Heart left ventricle (tissue), 16 donors: ENCODE data around the gene RGSL1. TPM values are rescaled to one million over a fixed set of nuclear protein-coding genes. Genes with fewer than 3 reads are reported as not detected.

Source experiments
- ATAC-seq, 4 donors: fragments of 200-7000 bp; cut with Tn5 transposase; one replicate each; pipeline ENCODE4 v1.9.1; 2020 to 2022; ENCODE audit warnings: moderate library complexity in 4 of 4, mild to moderate bottlenecking in 3 of 4, moderate number of reproducible peaks in 1 of 4
- DNase-seq, 5 donors: peaks; one replicate each; pipeline ENCODE4 v3.0.0-alpha.2; 2020
- H3K27ac ChIP-seq, 12 donors: fragments of 200-600 bp; sonication (generic) in 4 of 12; one replicate each; pipeline versions ENCODE4 v1.5.0 to v1.8.0; 2016 to 2022; ENCODE audit warnings: mild to moderate bottlenecking in 2 of 12
- H3K27me3 ChIP-seq, 9 donors: fragments of 200-600 bp; sonication (generic) in 2 of 9; one replicate each; pipeline versions ENCODE4 v1.5.1 to v1.8.0; 2016 to 2022; ENCODE audit warnings: mild to moderate bottlenecking in 3 of 9
- H3K36me3 ChIP-seq, 9 donors: fragments of 200-600 bp; sonication (generic) in 2 of 9; one replicate each; pipeline versions ENCODE4 v1.5.0 to v1.8.0; 2018 to 2022; ENCODE audit warnings: mild to moderate bottlenecking in 2 of 9
- H3K4me1 ChIP-seq, 12 donors: fragments of 200-600 bp; sonication (generic) in 4 of 12; one replicate each; pipeline versions ENCODE4 v1.5.0 to v1.8.0; 2016 to 2022; ENCODE audit warnings: mild to moderate bottlenecking in 3 of 12
- H3K4me3 ChIP-seq, 12 donors: fragments of 200-600 bp; sonication (generic) in 4 of 12; one replicate each; pipeline versions ENCODE4 v1.5.0 to v1.8.0; 2017 to 2022; ENCODE audit warnings: mild to moderate bottlenecking in 9 of 12, moderate library complexity in 4 of 12
- H3K9me3 ChIP-seq, 12 donors: fragments of 200-600 bp; sonication (generic) in 4 of 12; one replicate each; pipeline versions ENCODE4 v1.5.0 to v1.8.0; 2016 to 2022; ENCODE audit warnings: mild to moderate bottlenecking in 1 of 12
- POLR2A ChIP-seq, 2 donors: fragments of 450-650 bp; IDR thresholded peaks; one replicate each; pipeline ENCODE4 v1.6.1; 2017; ENCODE audit warnings: antibody characterized with exemption in 2 of 2, mild to moderate bottlenecking in 2 of 2, moderate library complexity in 2 of 2
- WGBS, 4 donors: extraction: QIAGEN DNeasy Blood & Tissue Kit in 2 of 4; methylation state at CpG; one replicate each; pipeline versions ENCODE4 v1.1.5 to v1.1.7; 2013 to 2018; 5-methylcytosine and 5-hydroxymethylcytosine counted together
- intact Hi-C, 10 donors: fragments of 100-400 bp; cut with DNase I; formaldehyde crosslinking; loops; one replicate each; pipeline versions ENCODE4 v1.11.1 to v1.14.2; 2022
- polyA plus RNA-seq, 2 donors: library from polyadenylated mRNA; stranded (reverse); fragments of 200-250 nt; gene quantifications; one replicate each; pipeline ENCODE4 v1.2.3, GENCODE V29; 2013
- total RNA-seq, 9 donors: library from RNA; depleted of rRNA in 2 of 9; stranded (reverse); fragments of >200 nt in 2 of 9; fragmentation: NEBNext Ultra II Directional in 3 of 9; extraction: Animal tissue kit (Norgen Biotek cat#: 25700) in 3 of 9; gene quantifications; one replicate each; pipeline versions ENCODE4 v1.1.0 to v1.2.4, GENCODE V29; 2016 to 2023
- TF ChIP-seq, protein P1 (sequence below), 12 donors: fragments of 200-600 bp; sonication (generic) in 4 of 12; IDR thresholded peaks; one replicate each; pipeline versions ENCODE4 v1.5.0 to v1.8.0; 2018 to 2022; ENCODE audit warnings: antibody characterized with exemption in 12 of 12, mild to moderate bottlenecking in 5 of 12
- donor health status: ischemic (EF 13 %, LVEDD 7.1; RV severe dilation, severe dysfunction).
- donor health status: healthy with polysubstance abuse.
- donor health status: DM: no; HTN: yes; CAD: no.
- donor health status: DM: no; HTN: no; CAD: no.
- donor health status: ischemic (EF 25% LVEDD 6.9; RV normal size, moderate dysfunction).
- donor health status: ischemic (EF 25% LVEDD 5.7; RV mildly dilated, moderate dysfunction).
- donor health status: healthy.
- donor health status: DM: yes; HTN: yes; CAD: no.
- donor health status: ischemic (EF 35%, LVEDD 5.7; RV mildly dilated, moderate dysfunction).
- donor health status: nonischemic (EF 11% LVEDD 7.7; RV severe dilation, severe dysfunction).
- donor health status: DM: yes; HTN: yes; CAD: no.
- donor health status: PGD.
- donor health status: ischemic (EF 29% LVEDD 5.4; RV normal size, mild dysfunction).
- donor health status: nonischemic (EF 23%, LVEDD 6.1; RV moderate dilation, normal function).

The RGSL1 gene
- total and polyA plus RNA-seq, 11 donors, result not detected

- WGBS, 4 donors, result 40 to 54% (median 49%) methylated on average over 1 of the region's 1 CpG
- peaks cover 0 to 3% (median 0%) of the 10 kb centered on the region in 9 donors for H3K27me3 ChIP-seq
- peaks cover 0 to 12% (median 2%) of the 10 kb centered on the region in 12 donors for H3K9me3 ChIP-seq
- TF ChIP-seq POLR2A (IDR thresholded peaks at IDR 0.05), result no peak
- TF ChIP-seq, protein P1, sequence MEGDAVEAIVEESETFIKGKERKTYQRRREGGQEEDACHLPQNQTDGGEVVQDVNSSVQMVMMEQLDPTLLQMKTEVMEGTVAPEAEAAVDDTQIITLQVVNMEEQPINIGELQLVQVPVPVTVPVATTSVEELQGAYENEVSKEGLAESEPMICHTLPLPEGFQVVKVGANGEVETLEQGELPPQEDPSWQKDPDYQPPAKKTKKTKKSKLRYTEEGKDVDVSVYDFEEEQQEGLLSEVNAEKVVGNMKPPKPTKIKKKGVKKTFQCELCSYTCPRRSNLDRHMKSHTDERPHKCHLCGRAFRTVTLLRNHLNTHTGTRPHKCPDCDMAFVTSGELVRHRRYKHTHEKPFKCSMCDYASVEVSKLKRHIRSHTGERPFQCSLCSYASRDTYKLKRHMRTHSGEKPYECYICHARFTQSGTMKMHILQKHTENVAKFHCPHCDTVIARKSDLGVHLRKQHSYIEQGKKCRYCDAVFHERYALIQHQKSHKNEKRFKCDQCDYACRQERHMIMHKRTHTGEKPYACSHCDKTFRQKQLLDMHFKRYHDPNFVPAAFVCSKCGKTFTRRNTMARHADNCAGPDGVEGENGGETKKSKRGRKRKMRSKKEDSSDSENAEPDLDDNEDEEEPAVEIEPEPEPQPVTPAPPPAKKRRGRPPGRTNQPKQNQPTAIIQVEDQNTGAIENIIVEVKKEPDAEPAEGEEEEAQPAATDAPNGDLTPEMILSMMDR (IDR thresholded peaks at IDR 0.05), result no peak
- DNase-seq, result no peak
- no peak overlapping the region for H3K27ac ChIP-seq
- H3K4me1 ChIP-seq, result no peaks in the 10 kb centered on the region
- ATAC-seq, result no peak
- intact Hi-C loops, result no loop called here
- no peaks in the 10 kb centered on the region for H3K36me3 ChIP-seq
- H3K4me3 ChIP-seq, result no peak overlapping the region
Measured at GRCh38 chr1:182549811-182550210, 99.9 kb downstream of the RGSL1 start.

DNA sequence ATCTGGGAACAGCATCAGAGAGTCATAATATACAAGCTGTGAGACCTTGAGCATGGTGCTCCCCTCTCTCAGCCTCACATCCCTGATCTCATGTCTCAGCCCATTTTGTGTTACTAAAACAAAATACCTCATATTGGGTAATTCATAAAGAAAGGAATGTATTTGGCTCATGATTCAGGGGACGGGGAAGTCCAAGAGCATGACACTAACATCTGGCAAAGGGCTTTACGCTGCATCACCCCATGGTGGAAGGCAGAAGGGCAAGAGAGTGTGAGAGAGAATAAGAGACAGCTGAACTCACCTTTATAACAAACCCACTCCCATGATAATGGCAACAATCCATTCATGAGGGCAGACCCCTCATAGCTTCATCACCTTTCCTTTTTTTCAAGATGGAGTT is 102.6 kb downstream of the RGSL1 start:
- H3K4me1 ChIP-seq, result no peaks in the 10 kb centered on the region
- H3K27ac ChIP-seq, result no peak overlapping the region
- 82 to 100% (median 90%) methylated on average over 2 of the region's 2 CpGs for WGBS, 4 donors
- DNase-seq (no peak), ATAC-seq (no peak)
- TF ChIP-seq POLR2A (IDR thresholded peaks at IDR 0.05), result no peak
- TF ChIP-seq, protein P1 (IDR thresholded peaks at IDR 0.05), result no peak
- no peaks in the 10 kb centered on the region for H3K27me3 ChIP-seq
- H3K9me3 ChIP-seq, result peaks cover 0 to 12% (median 2%) of the 10 kb centered on the region in 12 donors
- intact Hi-C loops, result no loop called here
- H3K4me3 ChIP-seq, result no peak overlapping the region
- H3K36me3 ChIP-seq, result no peaks in the 10 kb centered on the region

DNA sequence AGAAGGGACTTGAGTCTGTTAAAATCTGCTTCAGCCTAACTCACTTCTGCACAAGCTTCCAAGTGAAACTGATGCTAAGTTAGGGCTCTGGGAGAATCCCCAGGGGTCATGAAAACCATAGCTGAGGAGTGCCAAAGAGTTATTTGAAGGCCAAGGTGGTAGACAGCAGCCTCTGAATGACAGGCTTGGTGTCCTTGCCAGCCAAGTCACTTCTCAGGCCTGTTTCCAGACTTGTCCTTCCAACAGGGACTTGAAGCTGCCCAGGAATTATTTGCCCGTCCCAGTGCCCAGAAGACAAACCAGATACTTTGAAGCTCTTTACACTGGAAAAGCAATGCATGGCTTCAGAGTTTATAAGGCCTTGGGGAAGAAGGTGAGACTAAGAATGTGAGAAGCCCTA is 105.5 kb downstream of the RGSL1 start:
- intact Hi-C loops, result no loop called here
- DNase-seq (no peak), ATAC-seq (no peak)
- H3K9me3 ChIP-seq, result peaks cover 0 to 12% (median 2%) of the 10 kb centered on the region in 12 donors
- no peaks in the 10 kb centered on the region for H3K4me1 ChIP-seq
- TF ChIP-seq POLR2A (IDR thresholded peaks at IDR 0.05), result no peak
- TF ChIP-seq, protein P1 (IDR thresholded peaks at IDR 0.05), result no peak
- no peaks in the 10 kb centered on the region for H3K36me3 ChIP-seq
- H3K27me3 ChIP-seq, result no peaks in the 10 kb centered on the region
- H3K4me3 ChIP-seq, result no peak overlapping the region
- 69 to 90% (median 81%) methylated on average over 1 of the region's 1 CpG for WGBS, 4 donors
- no peak overlapping the region for H3K27ac ChIP-seq

DNA sequence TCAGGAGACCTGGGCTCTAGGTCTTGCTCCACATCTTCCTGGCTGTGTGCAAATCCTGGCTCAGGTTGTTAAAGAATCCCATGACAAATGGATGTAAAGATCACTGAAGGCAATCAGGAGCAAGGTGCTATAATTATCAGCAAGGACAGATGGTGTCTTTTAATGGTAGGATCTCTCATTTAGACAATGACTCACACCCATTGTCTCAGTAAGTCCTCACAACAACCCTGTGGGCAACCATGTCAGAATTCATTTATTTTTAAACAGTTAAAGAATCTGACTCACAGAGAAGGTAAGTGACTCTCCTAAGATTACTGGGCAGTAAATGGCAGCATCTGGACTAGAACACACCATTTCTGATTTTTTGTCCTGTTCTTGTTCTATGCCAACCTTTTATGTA is 106.3 kb downstream of the RGSL1 start:
- intact Hi-C loops, result no loop called here
- H3K27ac ChIP-seq, result no peak overlapping the region
- no peaks in the 10 kb centered on the region for H3K36me3 ChIP-seq
- H3K4me3 ChIP-seq, result no peak overlapping the region
- ATAC-seq (no peak), DNase-seq (no peak)
- no peaks in the 10 kb centered on the region for H3K27me3 ChIP-seq
- TF ChIP-seq, protein P1 (IDR thresholded peaks at IDR 0.05), result no peak
- TF ChIP-seq POLR2A (IDR thresholded peaks at IDR 0.05), result no peak
- no peaks in the 10 kb centered on the region for H3K4me1 ChIP-seq
- peaks cover 0 to 12% (median 2%) of the 10 kb centered on the region in 12 donors for H3K9me3 ChIP-seq
